PC-3 (cell line): ENCODE data around the gene ANXA6. TPM values are rescaled to one million over a fixed set of nuclear protein-coding genes. Genes with fewer than 3 reads are reported as not detected.
A peak's percentile ranks its signal among the peaks of the same experiment; 100 is the strongest.

ENCODE experiments used
- ATAC-seq: fragments of 200-7000 bp; cut with Tn5 transposase; 2 replicates; pipeline ENCODE4 v1.9.1; 2020; ENCODE audit warnings: mild to moderate bottlenecking, moderate library complexity
- BruUV-seq: library from RNA; stranded (reverse); fragments of 400-500 nt; replicated peaks from 2 replicates; lab custom pipeline; 2021; lab: Mats Ljungman, UMichigan
- CTCF ChIA-PET: fragments of 300-600 bp; sonication (Branson Sonifier 250); formaldehyde crosslinking; loops from one replicate; lab custom pipeline; 2022; ENCODE audit warnings: antibody characterized with exemption; lab: Charles Lee
- POLR2A ChIA-PET: fragments of 300-600 bp; sonication (Branson Sonifier 250); formaldehyde crosslinking; loops from one replicate; lab custom pipeline; 2022; ENCODE audit warnings: antibody characterized with exemption; ENCODE audit not compliant: unreplicated experiment; lab: Charles Lee
- DNase-seq: peaks from one replicate; pipeline ENCODE4 v3.0.0-alpha.2; 2015
- H2AFZ ChIP-seq: fragments of 300-600 bp; sonication (generic); 2 replicates; pipeline ENCODE4 v1.6.0; 2016; ENCODE audit warnings: antibody characterized with exemption, low read length
- H3F3A ChIP-seq: fragments of 300-600 bp; sonication (generic); one replicate; pipeline ENCODE4 v1.6.0; 2017; ENCODE audit warnings: antibody characterized with exemption, low read length, control low read depth, mild to moderate bottlenecking; ENCODE audit not compliant: unreplicated experiment
- H3K27ac ChIP-seq: fragments of 300-600 bp; sonication (generic); 2 replicates; pipeline ENCODE4 v1.5.1; 2016; ENCODE audit warnings: mild to moderate bottlenecking, low read length
- H3K27me3 ChIP-seq: fragments of 300-600 bp; sonication (generic); 2 replicates; pipeline ENCODE4 v1.6.1; 2016; ENCODE audit warnings: low read length, mixed read lengths
- H3K36me3 ChIP-seq: fragments of 300-600 bp; sonication (generic); 2 replicates; pipeline ENCODE4 v1.6.1; 2016; ENCODE audit warnings: low read depth, mixed run types, low read length, mixed read lengths
- H3K4me1 ChIP-seq: fragments of 300-600 bp; sonication (generic); 2 replicates; pipeline ENCODE4 v1.5.1; 2016; ENCODE audit warnings: low read length; ENCODE audit not compliant: insufficient read depth
- H3K4me2 ChIP-seq: fragments of 300-600 bp; sonication (generic); 2 replicates; pipeline ENCODE4 v1.6.0; 2016; ENCODE audit warnings: low read length
- H3K4me3 ChIP-seq: fragments of 300-600 bp; sonication (generic); 2 replicates; pipeline ENCODE4 v1.5.1; 2016; ENCODE audit warnings: mild to moderate bottlenecking, low read length, mixed read lengths
- H3K79me2 ChIP-seq: fragments of 300-600 bp; sonication (generic); 2 replicates; pipeline ENCODE4 v1.6.1; 2017; ENCODE audit warnings: low read length, mixed read lengths
- H3K9ac ChIP-seq: fragments of 300-600 bp; sonication (generic); 2 replicates; pipeline ENCODE4 v1.6.0; 2016; ENCODE audit warnings: mild to moderate bottlenecking, low read length
- H3K9me2 ChIP-seq: fragments of 300-600 bp; sonication (generic); replicated peaks from 2 replicates; pipeline ENCODE4 v1.6.1; 2016; ENCODE audit warnings: mixed run types, low read length, mixed read lengths
- H3K9me3 ChIP-seq: fragments of 300-600 bp; sonication (generic); 2 replicates; pipeline ENCODE4 v1.6.1; 2016; ENCODE audit warnings: low read length, mixed read lengths
- H4K20me1 ChIP-seq: fragments of 300-600 bp; sonication (generic); 2 replicates; pipeline ENCODE4 v1.6.1; 2016; ENCODE audit warnings: low read length, mixed read lengths
- CTCF ChIP-seq: fragments of 300-600 bp; sonication (generic); conservative IDR thresholded peaks from 2 replicates; pipeline ENCODE4 v1.5.1; 2017; ENCODE audit warnings: antibody characterized with exemption, low read depth, mild to moderate bottlenecking, low read length
- EZH2 ChIP-seq: fragments of 300-600 bp; sonication (generic); IDR thresholded peaks from one replicate; pipeline ENCODE4 v1.6.1; 2017; ENCODE audit warnings: antibody characterized with exemption, mild to moderate bottlenecking, low read length; ENCODE audit not compliant: unreplicated experiment
- EZH2phosphoT487 ChIP-seq: fragments of 300-600 bp; sonication (generic); IDR thresholded peaks from 2 replicates; pipeline ENCODE4 v1.6.1; 2018; ENCODE audit warnings: mild to moderate bottlenecking, antibody characterized with exemption, low read length, borderline replicate concordance
- intact Hi-C: fragments of 100-400 bp; cut with micrococcal nuclease; formaldehyde crosslinking; loops from 2 replicates; pipeline ENCODE4 v1.9.0; 2023
- total RNA-seq: library from RNA; depleted of rRNA; stranded (reverse); fragments of >200 nt; gene quantifications from 2 replicates; pipeline ENCODE4 v1.2.3, GENCODE V29; 2014

ANXA6 gene
- total RNA-seq, 1 experiment from 2014 or later, result 122 TPM

GRCh38 chr5:151155775-151156506, 1.6 kb downstream of the ANXA6 start:
- Histone ChIP-seq H3K4me2 (peak overlapping the region; percentile 89), H3K4me3 (peak overlapping the region; percentile 67; the same call in 1 of the 2 replicates), H3K36me3 (no peaks in the 10 kb centered on the region), H3K9me2 (no peaks in the 10 kb centered on the region), H3K79me2 (peaks cover 31% of the 10 kb centered on the region), H3K4me1 (peaks cover 28% of the 10 kb centered on the region), H3K9ac (no peak overlapping the region), H3F3A (no peaks in the 10 kb centered on the region), H2AFZ (no peak overlapping the region), H3K27ac (no peak overlapping the region), H4K20me1 (no peaks in the 10 kb centered on the region), H3K9me3 (no peaks in the 10 kb centered on the region), H3K27me3 (no peaks in the 10 kb centered on the region)
- CTCF ChIA-PET, result no interaction called here
- intact Hi-C loops, result no loop called here
- TF ChIP-seq CTCF (no peak), EZH2 (no peak), EZH2phosphoT487 (no peak)
- BruUV-seq, result no TSS peak
- DNase-seq (no peak), ATAC-seq (no peak)
- POLR2A ChIA-PET, result no interaction called here

GRCh38 chr5:151154931-151155774, 2.4 kb downstream of the ANXA6 start:
- POLR2A ChIA-PET, result no interaction called here
- Histone ChIP-seq H3K4me2 (peak overlapping the region; percentile 89), H2AFZ (no peak overlapping the region), H3K4me1 (peaks cover 28% of the 10 kb centered on the region), H3F3A (no peaks in the 10 kb centered on the region), H3K9me3 (no peaks in the 10 kb centered on the region), H3K4me3 (no peak overlapping the region), H3K36me3 (no peaks in the 10 kb centered on the region), H3K27me3 (no peaks in the 10 kb centered on the region), H3K9me2 (no peaks in the 10 kb centered on the region), H3K9ac (no peak overlapping the region), H3K79me2 (peaks cover 31% of the 10 kb centered on the region), H3K27ac (no peak overlapping the region), H4K20me1 (no peaks in the 10 kb centered on the region)
- ATAC-seq (no peak; the same call in 1 of the 2 replicates), DNase-seq (no peak)
- CTCF ChIA-PET, result no interaction called here
- no TSS peak for BruUV-seq
- no peak for TF ChIP-seq EZH2
- no peak for TF ChIP-seq EZH2phosphoT487
- TF ChIP-seq CTCF, result no peak
- intact Hi-C loops, result no loop called here

- Histone ChIP-seq H3K9me3 (no peaks in the 10 kb centered on the region), H3K79me2 (peaks cover 31% of the 10 kb centered on the region), H3K27ac (no peak overlapping the region), H3K9me2 (no peaks in the 10 kb centered on the region), H3K36me3 (no peaks in the 10 kb centered on the region), H3K4me1 (peaks cover 28% of the 10 kb centered on the region), H3K4me3 (no peak overlapping the region), H3K4me2 (no peak overlapping the region), H3F3A (no peaks in the 10 kb centered on the region), H3K27me3 (no peaks in the 10 kb centered on the region), H2AFZ (no peak overlapping the region), H4K20me1 (no peaks in the 10 kb centered on the region), H3K9ac (no peak overlapping the region)
- TF ChIP-seq EZH2phosphoT487 (no peak), EZH2 (no peak), CTCF (no peak)
- DNase-seq (no peak), ATAC-seq (no peak)
- BruUV-seq, result no TSS peak
- CTCF ChIA-PET, result no interaction called here
- POLR2A ChIA-PET, result no interaction called here
- intact Hi-C loops, result no loop called here
Measured at GRCh38 chr5:151153766-151154272, 3.8 kb downstream of the ANXA6 start.
